ENCODE measurements around the gene DPCD.

DPCD gene

DNA sequence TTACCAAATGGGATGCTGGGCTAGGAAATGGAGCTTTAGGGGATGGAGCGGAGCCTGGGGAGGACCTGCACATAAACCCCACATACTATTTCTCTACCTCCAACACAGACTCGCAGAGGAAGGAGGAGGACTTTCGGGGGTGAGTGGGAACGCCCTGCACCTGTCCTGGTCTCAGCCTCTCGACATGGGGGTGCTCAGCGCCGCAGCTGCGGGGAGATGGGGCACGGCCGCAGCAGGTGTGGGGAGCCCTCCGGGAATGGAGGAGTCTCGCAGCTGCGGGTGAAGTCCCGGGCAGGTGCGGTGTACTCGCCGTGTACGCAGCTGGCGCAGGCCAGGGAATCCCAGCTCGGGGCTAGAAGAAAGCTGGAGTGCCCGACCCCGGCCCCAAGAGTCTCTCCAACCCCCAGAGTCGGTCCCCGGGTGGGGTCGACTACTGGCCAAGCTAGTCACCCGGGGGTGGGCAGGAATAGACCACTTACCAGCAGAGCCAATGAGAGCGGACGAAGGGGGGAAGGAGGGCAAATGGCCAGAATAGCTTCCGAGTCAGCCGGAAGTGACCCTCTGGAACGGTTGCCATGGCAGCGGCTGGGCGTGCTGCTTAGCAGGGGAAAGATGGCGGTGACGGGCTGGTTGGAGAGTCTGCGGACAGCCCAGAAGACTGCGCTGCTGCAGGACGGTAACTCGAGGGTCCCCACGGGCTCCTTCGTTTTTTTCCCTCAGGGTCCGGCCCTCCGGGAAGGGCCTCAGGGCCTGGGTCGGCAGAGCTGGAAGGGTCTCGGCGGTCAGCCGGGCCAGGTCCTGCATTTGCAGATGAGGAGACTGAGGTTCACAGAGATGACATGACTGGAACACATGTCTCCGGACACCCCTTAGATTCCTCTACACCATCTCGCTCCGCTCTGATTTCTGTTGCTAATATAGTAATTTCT lies at the start of gene DPCD, which contains the start of gene POLL:
Gene DPCD, plus strand, starts transcription at position 597 of the 929 bp plus-strand sequence. Its CDS starts 16 bp downstream, at position 613.
Gene POLL, minus strand, starts transcription at position 533 of the 929 bp plus-strand sequence. CDS start 897 bp downstream, outside the sequence.
- DNase-seq = peak; percentile 53 to 96 (median 91)

DNA sequence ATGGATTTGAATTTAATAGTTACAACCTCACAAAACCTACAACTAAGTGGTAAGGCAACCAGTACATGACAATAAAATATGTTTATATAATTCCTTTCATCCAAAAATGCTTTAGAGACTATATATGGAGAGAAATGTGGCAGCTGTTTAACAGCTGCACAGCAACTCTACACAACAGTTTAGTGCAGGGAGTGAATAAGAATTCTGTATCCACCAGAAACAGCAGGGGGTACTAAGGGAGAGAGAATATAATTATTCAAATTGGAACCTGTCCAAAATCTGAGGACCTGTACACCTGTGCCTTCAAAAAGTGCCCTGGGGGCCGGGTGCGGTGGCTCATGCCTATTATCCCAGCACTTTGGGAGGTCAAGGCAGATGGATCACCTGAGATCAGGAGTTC lies 49.7 kb upstream of the DPCD start:
- no peak for DNase-seq

DNA sequence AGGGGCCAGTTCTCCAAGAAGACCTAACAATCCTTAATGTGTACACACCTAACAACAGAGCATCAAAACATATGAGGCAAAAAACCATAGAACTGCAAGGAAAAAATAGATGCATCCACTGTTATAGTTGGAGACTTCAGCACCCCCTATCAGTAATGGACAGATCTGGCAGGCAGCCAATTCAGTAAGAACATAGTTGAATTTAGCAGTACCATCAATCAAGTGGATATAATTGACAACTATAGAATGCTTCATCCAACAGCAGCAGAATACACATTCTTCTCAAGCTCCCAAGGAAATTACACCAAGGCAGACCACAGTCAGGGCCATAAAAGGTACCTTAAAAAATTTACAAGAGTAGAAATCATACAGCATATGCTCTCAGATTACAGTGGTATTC lies 42.2 kb upstream of the DPCD start:
- DNase-seq = no peak

DNA sequence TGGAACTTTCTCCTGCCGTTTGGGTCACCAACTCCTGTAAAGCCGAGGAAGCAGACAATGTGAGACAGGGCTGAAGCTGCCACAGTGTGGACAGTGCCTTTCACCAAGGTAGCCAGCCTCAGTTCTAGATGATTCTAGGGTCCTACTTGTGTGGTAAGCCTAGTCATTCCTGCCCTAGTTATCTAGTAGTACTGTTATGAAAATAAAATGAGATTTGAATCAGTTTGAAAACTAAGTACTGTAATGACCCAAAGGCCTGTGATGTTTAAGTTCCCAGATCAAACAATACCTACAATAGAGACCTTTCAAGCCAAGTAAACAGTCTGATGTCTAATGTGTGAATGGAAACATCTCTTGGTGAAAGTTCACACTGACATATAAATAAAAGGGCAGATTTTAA lies 37.2 kb upstream of the DPCD start:
- DNase-seq = no peak

DNA sequence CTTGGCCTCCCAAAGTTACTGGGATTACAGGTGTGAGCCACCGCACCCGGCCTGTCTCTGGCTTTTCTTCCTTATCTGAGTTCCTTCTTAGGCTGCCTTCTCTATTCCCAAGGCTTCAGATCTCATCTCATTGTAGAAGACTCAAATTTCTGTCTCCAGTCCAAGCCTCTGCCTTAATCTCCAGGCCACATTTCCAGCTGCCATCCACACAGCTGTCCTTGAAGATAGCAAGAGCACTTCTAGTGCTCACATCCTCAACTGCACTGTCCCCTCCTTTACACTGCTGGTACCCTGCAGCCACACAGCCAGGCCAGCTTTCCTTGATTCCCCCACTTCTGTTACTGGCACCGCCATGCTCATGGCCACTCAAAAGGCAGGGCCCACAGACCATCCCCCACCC lies 35.7 kb upstream of the DPCD start:
- no peak for DNase-seq

DNA sequence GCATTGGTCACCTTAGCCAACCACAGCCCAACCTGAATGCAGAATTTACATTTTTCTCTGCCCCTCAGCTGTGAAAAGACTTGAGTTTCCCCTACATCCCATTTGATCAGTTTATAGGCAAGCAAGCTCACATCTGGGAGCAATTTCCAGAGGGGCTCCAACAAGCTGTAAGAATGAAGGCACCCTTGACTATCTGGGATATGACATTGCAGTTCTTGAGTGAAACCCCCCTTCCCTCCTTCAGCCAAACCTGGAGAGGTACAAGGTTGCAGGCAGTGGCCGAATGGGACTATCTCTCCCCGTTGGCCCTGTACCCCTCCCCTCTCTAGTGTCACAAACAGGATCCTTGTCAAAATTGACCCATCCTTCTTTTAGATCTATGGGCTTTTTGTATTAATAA lies 30.6 kb upstream of the DPCD start:
- no peak for DNase-seq

DNA sequence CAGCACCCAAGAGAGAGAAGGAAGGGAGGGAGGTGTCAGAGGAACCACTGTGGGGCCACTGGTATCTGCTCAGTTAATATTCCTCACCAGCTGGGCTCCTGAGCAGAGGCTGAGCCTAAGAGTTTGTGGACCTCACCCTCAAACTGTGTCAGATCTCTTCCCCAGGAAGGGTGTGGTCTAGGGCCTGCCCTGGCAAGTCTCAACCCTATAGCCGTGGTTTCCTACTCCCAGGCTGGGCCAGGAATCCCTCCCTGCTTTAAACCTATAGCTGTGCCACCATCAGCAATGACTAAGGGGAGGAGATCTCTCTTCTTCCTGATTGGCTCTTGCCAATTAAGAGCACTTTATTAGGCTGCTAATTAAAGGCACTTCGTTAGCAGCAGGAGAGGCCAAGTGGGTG lies 29.9 kb upstream of the DPCD start:
- DNase-seq = no peak

DNA sequence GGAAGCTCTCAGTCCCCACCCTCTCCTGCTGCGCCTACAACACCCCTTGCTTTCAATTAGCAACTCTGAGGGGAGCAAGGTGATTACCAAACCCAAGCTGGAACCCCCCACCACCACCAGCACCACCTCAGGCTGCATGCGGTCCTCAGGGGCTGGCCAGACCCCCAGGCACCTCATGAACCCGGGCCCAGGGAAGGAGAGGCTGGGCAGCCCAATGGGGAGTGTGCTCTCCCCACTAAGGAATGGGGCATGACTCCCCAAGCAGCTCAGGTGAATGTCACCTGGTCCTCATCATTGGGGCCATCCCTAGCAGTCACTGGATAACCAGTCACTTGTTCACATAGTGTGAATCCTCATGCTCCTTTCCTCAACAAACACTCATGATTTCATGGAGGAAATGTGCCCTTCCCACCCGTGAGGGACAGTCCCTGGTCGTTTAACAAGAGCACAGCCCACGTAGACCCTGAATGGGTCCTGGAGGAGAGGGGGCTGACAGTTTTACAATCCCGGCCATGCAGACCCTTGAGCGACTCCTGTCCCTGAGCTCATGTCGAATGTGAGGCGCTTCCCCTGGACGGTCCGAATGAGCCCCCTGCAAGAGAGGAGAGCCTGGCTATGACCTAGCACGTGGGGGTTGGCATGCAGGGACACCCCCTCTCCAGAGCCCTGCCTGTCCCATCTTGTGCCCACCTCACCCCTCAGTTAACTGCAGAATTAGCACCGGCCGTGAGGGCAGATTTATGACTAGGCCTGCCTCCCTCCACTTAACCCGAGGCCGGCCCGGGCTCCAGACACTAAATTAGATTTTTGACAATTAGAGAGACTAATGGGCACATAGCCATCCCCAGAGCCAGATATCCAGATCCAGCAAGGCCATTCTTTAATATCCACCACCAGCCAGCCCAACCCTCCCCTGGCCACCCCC lies 29.2 kb upstream of the DPCD start:
- DNase-seq = no peak

DNA sequence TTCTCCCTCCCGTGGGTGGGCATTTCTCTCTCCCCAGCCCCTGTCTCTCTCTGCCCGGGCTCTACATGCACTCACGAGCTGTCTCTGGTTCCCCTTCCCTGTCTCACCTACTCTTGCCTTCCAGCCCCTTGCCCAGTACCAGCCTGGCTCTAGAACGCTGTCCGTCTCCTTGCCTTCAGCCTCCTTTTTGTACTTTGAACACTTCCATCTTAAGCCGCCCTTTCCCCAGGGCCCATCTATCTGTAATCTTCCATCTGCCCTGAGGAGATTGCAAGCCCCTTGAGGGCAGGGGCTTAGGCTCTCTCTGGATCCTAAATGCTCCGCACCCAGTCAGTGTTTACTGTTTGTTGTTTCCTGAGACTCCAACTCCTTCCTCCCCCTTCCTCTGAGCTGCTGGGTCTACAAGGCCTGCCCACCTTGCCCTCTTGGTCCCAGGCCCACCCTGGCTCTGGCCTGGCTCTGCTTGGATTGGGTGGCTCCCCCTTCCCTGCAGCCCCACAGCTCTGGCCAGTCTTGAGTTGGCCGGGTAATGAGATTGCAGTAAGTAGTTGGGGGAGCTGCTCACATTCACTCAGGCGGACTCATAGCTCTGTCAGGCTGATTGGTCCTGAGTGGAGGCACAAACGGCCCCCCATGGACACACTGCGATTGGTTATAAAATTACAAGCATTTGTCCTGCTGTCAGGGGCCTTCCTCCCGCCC lies 28.4 kb upstream of the DPCD start:
- no peak for DNase-seq

DNA sequence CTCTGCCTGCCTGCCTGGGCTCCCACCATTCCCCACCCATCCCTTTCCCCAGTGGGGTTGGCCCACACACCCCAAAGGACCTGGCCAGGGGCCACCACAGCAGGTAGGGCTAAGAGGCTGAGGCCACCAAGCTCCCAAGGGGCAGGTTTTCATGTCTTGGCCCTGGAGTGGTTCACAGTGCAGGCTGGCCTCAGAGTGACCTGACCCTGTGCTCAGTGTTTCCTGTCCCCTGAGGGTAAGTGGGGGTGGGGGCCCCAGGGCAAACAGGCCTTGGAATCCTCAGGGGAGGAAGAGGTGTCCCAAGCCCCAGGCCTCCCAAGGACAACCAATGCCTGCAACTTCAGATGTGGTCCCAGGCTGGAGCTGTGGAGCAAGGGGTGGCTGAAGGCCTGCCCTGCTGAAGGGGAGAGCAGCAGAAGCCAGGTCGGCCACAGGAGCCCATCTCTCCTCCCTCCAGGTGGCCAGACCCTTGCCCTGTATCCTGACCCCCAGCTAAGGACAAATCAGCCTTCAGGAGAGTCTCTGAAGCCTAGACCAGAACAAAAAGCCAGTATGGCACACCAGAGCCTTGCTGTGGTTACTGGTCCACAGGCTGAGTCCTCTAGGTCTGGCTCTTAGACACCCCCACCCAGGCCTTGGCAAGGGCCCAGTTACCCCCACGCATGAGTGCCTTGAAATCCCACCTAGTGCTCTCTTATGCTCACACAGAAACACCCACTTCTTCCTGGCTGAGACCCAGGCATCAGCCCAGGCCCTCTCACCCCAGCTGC lies 27.6 kb upstream of the DPCD start:
- DNase-seq = no peak

DNA sequence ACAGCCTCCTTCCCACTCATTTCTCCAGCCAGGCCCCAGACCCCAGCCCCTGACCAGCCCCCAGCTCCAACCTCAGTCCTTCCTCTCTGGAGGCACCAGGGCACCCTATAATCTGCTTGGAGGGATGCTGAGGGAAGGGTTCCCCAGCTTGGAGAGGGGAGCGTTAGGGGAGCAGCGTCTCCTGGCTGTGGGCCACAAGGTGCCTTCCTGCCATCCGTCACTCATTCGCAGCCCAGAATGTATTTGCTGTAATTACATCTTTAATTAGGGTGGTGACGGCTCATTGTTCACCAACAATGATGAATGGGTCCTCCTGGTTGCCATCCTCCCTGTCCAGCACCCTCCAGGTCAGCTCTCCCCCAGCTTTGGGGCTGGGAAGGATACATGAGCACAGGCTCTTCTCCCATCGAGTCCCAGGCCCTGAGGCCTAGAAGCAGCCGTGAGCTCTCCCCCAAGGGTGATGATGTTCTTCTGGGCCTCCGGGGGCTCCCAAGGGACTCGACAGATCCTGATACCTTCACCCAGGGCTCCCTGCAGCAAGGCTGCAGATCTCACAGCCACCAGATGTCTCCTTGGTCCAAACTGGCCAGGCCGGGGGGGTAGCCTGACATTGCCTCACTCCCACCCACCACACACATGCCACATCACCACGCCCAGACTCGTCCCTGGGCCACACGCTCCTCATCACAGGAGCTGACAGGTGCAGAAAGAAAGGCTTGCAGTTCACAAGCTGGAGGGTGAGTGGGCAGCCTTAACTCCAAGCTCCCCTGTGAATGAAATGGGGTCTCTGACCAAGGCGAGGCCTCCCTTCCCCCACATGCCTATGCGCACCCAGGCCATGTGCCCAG lies 26.8 kb upstream of the DPCD start:
- no peak for DNase-seq

DNA sequence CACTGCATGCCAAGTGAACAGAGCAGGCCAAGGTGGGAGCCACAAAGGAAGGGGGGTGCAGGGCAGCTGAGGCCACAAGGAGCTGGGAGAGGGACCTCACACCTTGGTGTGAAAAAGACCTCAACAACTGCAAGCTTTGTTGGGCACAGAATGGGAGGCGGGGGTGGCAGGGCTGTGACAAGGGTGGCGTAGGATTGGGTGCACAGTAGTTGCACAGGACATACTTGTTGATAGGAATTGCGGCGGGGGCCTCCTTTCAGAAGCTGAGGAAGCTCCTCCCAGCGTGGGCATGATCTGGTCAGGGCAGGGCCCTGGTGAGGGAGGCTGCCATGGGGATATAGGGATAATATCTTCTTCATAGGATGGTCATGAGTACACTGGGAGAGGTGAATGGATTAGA lies 25.9 kb upstream of the DPCD start:
- DNase-seq = no peak

DNA sequence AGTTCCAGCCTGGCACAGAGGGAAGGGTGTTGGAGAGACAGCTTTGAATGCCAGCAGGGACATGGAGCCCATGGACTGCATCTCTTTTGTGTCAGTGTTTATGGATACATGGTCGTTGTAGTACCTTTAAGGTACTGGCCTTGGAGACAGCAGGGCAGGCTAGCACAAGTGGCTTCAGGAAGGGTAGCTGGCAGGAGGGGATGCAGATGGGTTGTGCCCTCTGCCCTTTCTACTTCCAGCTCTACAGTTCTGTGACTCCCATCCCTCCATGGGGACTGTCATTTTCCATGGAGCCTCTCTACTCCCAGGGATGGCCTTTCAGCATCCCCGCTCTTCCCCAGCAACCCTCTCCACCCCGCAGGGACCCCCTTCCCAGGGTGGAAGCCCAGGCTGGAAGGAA lies 25.1 kb upstream of the DPCD start:
- no peak for DNase-seq

DNA sequence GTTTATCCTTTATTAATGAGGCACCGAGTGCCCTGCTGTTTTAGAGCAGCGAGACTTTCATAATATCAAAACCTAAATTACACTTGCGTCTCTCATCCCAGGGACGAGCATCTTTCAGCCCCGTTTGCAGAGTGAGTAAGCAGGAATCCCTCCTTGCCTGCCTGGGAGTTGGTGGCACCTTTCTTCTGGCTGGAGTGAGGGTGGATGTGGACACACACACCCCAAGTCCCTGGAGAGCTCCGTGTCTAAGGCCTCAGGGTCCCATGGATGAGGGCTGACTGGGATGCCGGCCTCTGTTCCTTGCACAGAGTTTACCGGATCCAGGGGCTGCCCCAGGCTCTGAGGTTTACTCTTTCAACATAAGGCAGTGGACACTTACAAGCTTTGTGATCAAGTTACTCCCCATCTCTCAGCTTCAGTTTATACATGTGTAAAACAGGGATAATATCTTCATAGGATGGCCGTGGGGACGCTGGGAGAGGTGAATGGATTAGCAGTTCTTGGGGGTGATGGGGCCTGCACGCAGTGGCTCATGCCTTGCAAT lies 24.6 kb upstream of the DPCD start:
- no peak for DNase-seq

DNA sequence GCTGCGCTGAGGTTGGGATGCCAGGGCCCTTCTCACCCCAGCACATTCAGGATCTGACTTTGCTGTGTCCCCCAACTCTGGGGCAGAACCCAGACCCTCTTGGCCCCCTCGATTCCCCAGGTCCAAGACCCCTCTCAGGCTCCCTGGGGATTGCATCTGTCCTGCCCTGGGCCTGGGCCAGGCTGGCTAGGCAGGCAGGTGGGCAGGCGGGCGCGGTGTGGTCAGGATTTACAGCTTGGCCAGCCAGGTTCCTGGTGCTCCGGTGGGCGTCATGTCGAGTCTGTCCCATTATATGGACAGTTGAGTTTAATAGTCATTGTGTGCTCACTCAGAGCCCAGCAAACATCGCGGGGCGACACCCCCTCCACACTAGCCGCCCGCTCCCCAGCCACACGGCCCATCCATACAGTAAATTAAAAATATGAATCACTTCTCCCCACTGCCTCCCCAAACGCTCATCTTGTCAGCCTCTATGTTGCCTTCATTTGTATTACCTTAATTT lies 23.6 kb upstream of the DPCD start:
- DNase-seq = no peak

DNA sequence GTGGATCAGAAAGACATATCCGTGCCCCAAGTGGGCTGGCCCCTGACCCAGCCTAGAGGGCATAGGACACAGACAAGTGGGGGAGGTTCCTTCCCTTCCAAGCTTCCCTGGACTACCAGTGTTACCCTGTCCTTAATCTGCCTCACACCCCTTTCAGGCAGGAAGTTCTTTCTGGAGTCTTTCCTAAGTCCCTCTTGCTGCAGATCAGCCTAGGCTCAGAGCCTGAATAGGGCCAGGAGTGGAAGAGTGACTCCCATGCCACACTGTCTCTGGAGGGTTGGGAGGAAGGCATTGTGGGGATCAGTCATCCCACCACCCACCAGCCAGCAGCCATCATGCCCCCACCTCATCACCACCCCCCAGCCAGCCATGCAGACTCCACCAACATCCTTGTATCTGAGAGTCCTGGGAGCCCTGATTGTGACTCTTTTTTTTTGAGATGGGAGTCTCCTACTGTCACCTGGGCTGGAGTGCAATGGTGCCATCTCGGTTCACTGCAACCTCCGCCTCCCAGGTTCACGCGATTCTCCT lies 22.7 kb upstream of the DPCD start:
- no peak for DNase-seq

DNA sequence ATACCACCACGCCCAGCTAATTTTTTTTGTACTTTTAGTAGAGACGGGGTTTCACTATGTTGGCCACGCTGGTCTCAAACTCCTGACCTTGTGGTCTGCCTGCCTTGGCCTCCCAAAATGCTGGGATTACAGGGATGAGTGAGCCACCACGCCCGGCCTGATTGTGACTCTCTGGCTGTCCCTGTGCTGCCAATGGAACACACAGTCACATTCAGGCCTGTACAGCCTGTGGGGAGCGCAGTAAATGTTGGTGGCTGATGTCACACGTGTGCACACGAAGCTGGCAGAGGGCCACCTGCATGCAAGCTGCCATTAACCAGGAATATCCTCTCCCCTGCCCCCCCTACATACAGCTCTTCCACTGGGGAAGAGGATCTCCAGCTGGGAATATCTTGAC lies 22.2 kb upstream of the DPCD start:
- no peak for DNase-seq

DNA sequence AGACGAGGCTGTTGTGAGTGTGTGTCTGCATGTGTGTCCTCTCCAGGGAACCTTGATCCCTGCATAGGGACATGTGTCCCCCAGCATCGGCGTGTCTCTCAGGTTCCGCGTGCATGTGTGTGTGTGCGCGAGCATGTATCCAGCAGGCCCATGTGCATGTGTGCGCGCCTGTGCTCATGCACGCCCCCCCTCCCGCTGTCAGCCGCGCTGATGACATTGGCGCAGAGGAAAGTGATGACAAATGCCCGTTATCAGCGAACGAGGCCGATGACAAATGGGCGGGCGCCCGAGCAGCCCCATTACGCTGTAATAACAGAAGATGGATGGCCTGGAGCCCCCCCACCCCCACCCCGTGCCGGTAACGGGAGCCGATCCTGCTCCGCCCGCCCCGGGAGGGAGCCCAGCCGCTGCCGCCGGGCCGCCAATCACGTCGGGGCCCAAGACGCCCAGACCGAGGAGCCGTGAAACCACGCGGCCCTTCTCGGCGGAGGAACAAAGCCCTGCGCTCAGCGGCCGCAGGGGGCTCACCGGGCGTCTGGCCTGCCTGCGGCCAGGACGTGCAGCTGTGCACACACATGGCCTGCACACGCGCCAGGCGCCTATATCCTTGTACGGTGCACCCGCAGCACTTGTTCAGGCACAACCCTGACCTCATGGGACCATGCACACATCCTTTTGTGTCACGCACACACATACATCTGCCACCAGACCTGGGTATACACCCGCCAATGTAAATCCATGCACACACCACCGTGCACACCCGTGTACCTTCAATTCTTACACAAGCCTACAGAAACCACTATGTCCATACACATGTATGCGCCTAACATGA lies 21.6 kb upstream of the DPCD start:
- DNase-seq = peak in 13 of 51 donors; percentile 13 to 40 (median 20)

Measured in hypothalamus (tissue), 51 donors.